ENCODE results near the gene FADS6.
"Not testable (repeated sequence)": the region's sequence is repeated elsewhere in the genome, so short reads cannot be mapped to it uniquely, and the experiment has no call there.

The FADS6 gene

GRCh38 chr17:74906214-74906793 is 12.9 kb upstream of the FADS6 start:
- not testable (repeated sequence) for H3K4me3 Mint-ChIP-seq, H3K4me1 Mint-ChIP-seq, H3K27ac Mint-ChIP-seq, ATAC-seq, H3K9me3 Mint-ChIP-seq, DNase-seq
- H3K27me3 Mint-ChIP-seq: peaks cover 19% of the 10 kb centered on the region

GRCh38 chr17:74904687-74905409 is 11.4 kb upstream of the FADS6 start:
- Mint-ChIP-seq H3K4me1 (peaks cover 5% of the 10 kb centered on the region), H3K9me3 (no peaks in the 10 kb centered on the region), H3K4me3 (no peak overlapping the region), H3K27me3 (peaks cover 30% of the 10 kb centered on the region), H3K27ac (no peak overlapping the region)
- DNase-seq (no peak), ATAC-seq (peak; percentile 43)

- Mint-ChIP-seq H3K4me3 (no peak overlapping the region), H3K9me3 (no peaks in the 10 kb centered on the region), H3K27me3 (peaks cover 30% of the 10 kb centered on the region), H3K4me1 (peaks cover 5% of the 10 kb centered on the region), H3K27ac (no peak overlapping the region)
- ATAC-seq (no peak), DNase-seq (no peak)
Measured at GRCh38 chr17:74903671-74904070, 10.2 kb upstream of the FADS6 start.

- Mint-ChIP-seq H3K4me1 (peaks cover 5% of the 10 kb centered on the region), H3K27me3 (peaks cover 30% of the 10 kb centered on the region), H3K4me3 (no peak overlapping the region), H3K9me3 (no peaks in the 10 kb centered on the region), H3K27ac (no peak overlapping the region)
- ATAC-seq: no peak
- no peak for DNase-seq
Measured at GRCh38 chr17:74903034-74903433, 9.6 kb upstream of the FADS6 start.

- Mint-ChIP-seq H3K4me1 (peaks cover 5% of the 10 kb centered on the region), H3K4me3 (no peak overlapping the region), H3K27ac (no peak overlapping the region), H3K9me3 (no peaks in the 10 kb centered on the region), H3K27me3 (peaks cover 35% of the 10 kb centered on the region)
- DNase-seq (no peak), ATAC-seq (no peak)
Measured at GRCh38 chr17:74901353-74902135, 8.1 kb upstream of the FADS6 start.

- Mint-ChIP-seq H3K27me3 (peaks cover 43% of the 10 kb centered on the region), H3K9me3 (no peaks in the 10 kb centered on the region), H3K27ac (no peak overlapping the region), H3K4me3 (no peak overlapping the region), H3K4me1 (no peaks in the 10 kb centered on the region)
- no peak for DNase-seq
- ATAC-seq: no peak
Measured at GRCh38 chr17:74900208-74900607, 6.8 kb upstream of the FADS6 start.

GRCh38 chr17:74898376-74898946 is 5.0 kb upstream of the FADS6 start:
- DNase-seq (no peak), ATAC-seq (no peak)
- Mint-ChIP-seq H3K27ac (no peak overlapping the region), H3K4me1 (peaks cover 8% of the 10 kb centered on the region), H3K4me3 (no peak overlapping the region), H3K27me3 (peaks cover 55% of the 10 kb centered on the region), H3K9me3 (no peaks in the 10 kb centered on the region)

GRCh38 chr17:74893936-74894671 is 671 bp upstream of the FADS6 start:
- Mint-ChIP-seq H3K4me1 (peaks cover 14% of the 10 kb centered on the region), H3K9me3 (no peaks in the 10 kb centered on the region), H3K4me3 (peak overlapping the region; percentile 62 to 63), H3K27me3 (peaks cover 58% of the 10 kb centered on the region), H3K27ac (no peak overlapping the region)
- DNase-seq: no peak
- ATAC-seq: peak; percentile 27

GRCh38 chr17:74892013-74892841 is 1.2 kb downstream of the FADS6 start:
- H3K4me1 Mint-ChIP-seq: peaks cover 14% of the 10 kb centered on the region
- DNase-seq (no peak), ATAC-seq (no peak)
- no peaks in the 10 kb centered on the region for H3K9me3 Mint-ChIP-seq
- H3K4me3 Mint-ChIP-seq: no peak overlapping the region
- peaks cover 62% of the 10 kb centered on the region for H3K27me3 Mint-ChIP-seq
- no peak overlapping the region for H3K27ac Mint-ChIP-seq

- Mint-ChIP-seq H3K9me3 (no peaks in the 10 kb centered on the region), H3K4me1 (peaks cover 14% of the 10 kb centered on the region), H3K27ac (no peak overlapping the region), H3K4me3 (no peak overlapping the region), H3K27me3 (peaks cover 60% of the 10 kb centered on the region)
- no peak for DNase-seq
- no peak for ATAC-seq
Measured at GRCh38 chr17:74890554-74890953, 2.9 kb downstream of the FADS6 start.

GRCh38 chr17:74888469-74888868 is 5.0 kb downstream of the FADS6 start:
- H3K27me3 Mint-ChIP-seq: peaks cover 58% of the 10 kb centered on the region
- no peak overlapping the region for H3K27ac Mint-ChIP-seq
- ATAC-seq: no peak
- H3K4me3 Mint-ChIP-seq: no peak overlapping the region
- no peak for DNase-seq
- no peaks in the 10 kb centered on the region for H3K9me3 Mint-ChIP-seq
- peaks cover 6% of the 10 kb centered on the region for H3K4me1 Mint-ChIP-seq

- Mint-ChIP-seq H3K27ac (peak overlapping the region in 1 of 2 donors; percentile 52), H3K4me3 (no peak overlapping the region), H3K4me1 (no peaks in the 10 kb centered on the region), H3K27me3 (peaks cover 27% of the 10 kb centered on the region), H3K9me3 (no peaks in the 10 kb centered on the region)
- ATAC-seq (no peak), DNase-seq (no peak)
Measured at GRCh38 chr17:74883241-74883745, 10.1 kb downstream of the FADS6 start.

GRCh38 chr17:74882517-74883240 is 10.8 kb downstream of the FADS6 start:
- no peak for DNase-seq
- Mint-ChIP-seq H3K27me3 (peaks cover 27% of the 10 kb centered on the region), H3K27ac (no peak overlapping the region), H3K4me1 (no peaks in the 10 kb centered on the region), H3K4me3 (no peak overlapping the region), H3K9me3 (no peaks in the 10 kb centered on the region)
- no peak for ATAC-seq

GRCh38 chr17:74881073-74881472 is 12.4 kb downstream of the FADS6 start:
- no peak for DNase-seq
- Mint-ChIP-seq H3K9me3 (no peaks in the 10 kb centered on the region), H3K4me1 (no peaks in the 10 kb centered on the region), H3K27ac (no peak overlapping the region), H3K4me3 (no peak overlapping the region), H3K27me3 (peaks cover 19% of the 10 kb centered on the region)
- ATAC-seq: no peak
